Measurements from ENCODE around the gene BOK. TPM values are rescaled to one million over a fixed set of nuclear protein-coding genes. Genes with fewer than 3 reads are reported as not detected.

Gene BOK
- total RNA-seq, 1 experiment from 2014 or later: 30.2 TPM

DNA sequence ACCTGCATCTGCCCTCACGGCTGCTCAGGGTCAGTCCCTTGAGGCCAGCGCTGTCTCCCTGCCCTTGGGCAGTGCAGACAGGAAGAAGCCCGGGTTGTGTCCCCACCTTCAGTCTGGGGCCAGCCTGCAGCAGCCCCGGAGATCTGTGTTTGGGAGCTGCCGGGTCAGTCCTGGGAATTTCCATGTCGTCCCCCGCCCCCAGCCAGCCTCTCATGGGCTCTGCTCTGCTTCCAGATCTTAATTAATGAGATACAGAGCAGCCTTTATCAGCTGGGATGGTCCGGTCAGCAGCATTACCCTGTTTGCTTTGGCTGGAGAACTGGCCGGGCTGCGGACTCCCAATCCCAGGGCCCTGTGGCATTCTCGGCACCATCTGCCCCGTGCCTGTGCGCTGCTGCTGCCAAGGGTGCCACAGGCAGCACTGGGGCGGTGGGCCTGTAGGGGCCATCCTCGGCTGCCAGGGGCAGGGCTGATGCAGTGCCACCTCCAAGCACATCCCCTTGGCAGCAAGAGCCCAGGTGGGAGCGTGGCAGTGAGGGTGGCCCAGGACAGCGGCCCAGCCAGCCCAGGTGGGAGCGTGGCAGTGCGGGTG is 2.4 kb downstream of the BOK start:
- no peak overlapping the region for H3K9ac ChIP-seq (ENCODE audit: low read length)
- TF ChIP-seq, protein P1, sequence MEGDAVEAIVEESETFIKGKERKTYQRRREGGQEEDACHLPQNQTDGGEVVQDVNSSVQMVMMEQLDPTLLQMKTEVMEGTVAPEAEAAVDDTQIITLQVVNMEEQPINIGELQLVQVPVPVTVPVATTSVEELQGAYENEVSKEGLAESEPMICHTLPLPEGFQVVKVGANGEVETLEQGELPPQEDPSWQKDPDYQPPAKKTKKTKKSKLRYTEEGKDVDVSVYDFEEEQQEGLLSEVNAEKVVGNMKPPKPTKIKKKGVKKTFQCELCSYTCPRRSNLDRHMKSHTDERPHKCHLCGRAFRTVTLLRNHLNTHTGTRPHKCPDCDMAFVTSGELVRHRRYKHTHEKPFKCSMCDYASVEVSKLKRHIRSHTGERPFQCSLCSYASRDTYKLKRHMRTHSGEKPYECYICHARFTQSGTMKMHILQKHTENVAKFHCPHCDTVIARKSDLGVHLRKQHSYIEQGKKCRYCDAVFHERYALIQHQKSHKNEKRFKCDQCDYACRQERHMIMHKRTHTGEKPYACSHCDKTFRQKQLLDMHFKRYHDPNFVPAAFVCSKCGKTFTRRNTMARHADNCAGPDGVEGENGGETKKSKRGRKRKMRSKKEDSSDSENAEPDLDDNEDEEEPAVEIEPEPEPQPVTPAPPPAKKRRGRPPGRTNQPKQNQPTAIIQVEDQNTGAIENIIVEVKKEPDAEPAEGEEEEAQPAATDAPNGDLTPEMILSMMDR (conservative IDR thresholded peaks at IDR 0.05; ENCODE audit: low read depth, low read length): no peak
- TF ChIP-seq EZH2phosphoT487 (IDR thresholded peaks at IDR 0.05; ENCODE audit: borderline replicate concordance, low read length) (no peak), EZH2 (IDR thresholded peaks at IDR 0.05; ENCODE audit: low read length, unreplicated experiment) (no peak)
- DNase-seq (no peak), ATAC-seq (no peak)
- peaks cover 45% of the 10 kb centered on the region for H3K4me1 ChIP-seq (ENCODE audit: insufficient read depth, low read length)
- H3K4me2 ChIP-seq (ENCODE audit: low read length): peak overlapping the region; percentile 99
- H3K79me2 ChIP-seq (ENCODE audit: low read length): peaks cover 42% of the 10 kb centered on the region
- H3K9me2 ChIP-seq (replicated peaks; ENCODE audit: low read length): no peaks in the 10 kb centered on the region
- H3K9me3 ChIP-seq (ENCODE audit: low read length): no peaks in the 10 kb centered on the region
- POLR2A ChIA-PET (ENCODE audit: unreplicated experiment): no interaction called here
- H4K20me1 ChIP-seq (ENCODE audit: low read length): no peaks in the 10 kb centered on the region
- no peaks in the 10 kb centered on the region for H3F3A ChIP-seq (ENCODE audit: low read length, unreplicated experiment)
- BruUV-seq (replicated peaks): no TSS peak
- CTCF ChIA-PET: no interaction called here
- no peak overlapping the region for H2AFZ ChIP-seq (ENCODE audit: low read length)
- H3K27ac ChIP-seq (ENCODE audit: low read length): no peak overlapping the region
- intact Hi-C loops (cut with micrococcal nuclease): no loop called here
- H3K36me3 ChIP-seq (ENCODE audit: low read depth, low read length): no peaks in the 10 kb centered on the region
- peak overlapping the region; percentile 91 for H3K4me3 ChIP-seq (ENCODE audit: low read length)
- H3K27me3 ChIP-seq (ENCODE audit: low read length): no peaks in the 10 kb centered on the region

DNA sequence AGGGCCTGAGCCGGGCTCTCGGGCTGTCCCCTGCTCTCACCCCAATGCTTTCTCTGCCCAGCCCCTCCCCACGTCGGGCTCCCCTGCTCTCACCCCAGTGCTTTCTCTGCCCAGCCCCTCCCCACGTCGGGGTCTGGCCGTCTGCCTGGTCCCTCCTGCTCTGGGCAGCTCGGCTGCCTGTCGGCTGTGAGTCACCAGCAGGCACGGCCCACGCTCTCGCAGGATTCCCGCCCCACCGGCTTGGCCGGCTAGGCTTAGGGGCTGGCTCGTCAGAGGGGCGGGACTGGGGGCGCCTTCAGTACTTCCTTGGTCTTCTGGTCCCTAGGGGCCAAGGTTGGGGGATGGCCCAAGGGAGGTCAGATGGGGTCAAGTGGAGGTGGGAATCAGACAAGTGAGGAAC is 3.3 kb downstream of the BOK start:
- Histone ChIP-seq H3K4me3 (ENCODE audit: low read length) (peak overlapping the region; percentile 38), H3K4me1 (ENCODE audit: insufficient read depth, low read length) (peaks cover 43% of the 10 kb centered on the region), H3F3A (ENCODE audit: low read length, unreplicated experiment) (no peaks in the 10 kb centered on the region), H3K9me2 (replicated peaks; ENCODE audit: low read length) (no peaks in the 10 kb centered on the region), H3K4me2 (ENCODE audit: low read length) (peak overlapping the region; percentile 67), H3K9ac (ENCODE audit: low read length) (no peak overlapping the region), H3K9me3 (ENCODE audit: low read length) (no peaks in the 10 kb centered on the region), H3K36me3 (ENCODE audit: low read depth, low read length) (no peaks in the 10 kb centered on the region), H3K79me2 (ENCODE audit: low read length) (peaks cover 42% of the 10 kb centered on the region), H2AFZ (ENCODE audit: low read length) (no peak overlapping the region), H3K27ac (ENCODE audit: low read length) (peak overlapping the region; percentile 39), H4K20me1 (ENCODE audit: low read length) (no peaks in the 10 kb centered on the region), H3K27me3 (ENCODE audit: low read length) (no peaks in the 10 kb centered on the region)
- intact Hi-C loops (cut with micrococcal nuclease): no loop called here
- ATAC-seq (peak; percentile 66), DNase-seq (peak; percentile 89)
- BruUV-seq (replicated peaks): no TSS peak
- no peak for TF ChIP-seq EZH2 (IDR thresholded peaks at IDR 0.05; ENCODE audit: low read length, unreplicated experiment)
- no peak for TF ChIP-seq EZH2phosphoT487 (IDR thresholded peaks at IDR 0.05; ENCODE audit: borderline replicate concordance, low read length)
- TF ChIP-seq, protein P1 (conservative IDR thresholded peaks at IDR 0.05; ENCODE audit: low read depth, low read length): no peak
- ChIA-PET CTCF (no interaction called here), POLR2A (ENCODE audit: unreplicated experiment) (no interaction called here)

DNA sequence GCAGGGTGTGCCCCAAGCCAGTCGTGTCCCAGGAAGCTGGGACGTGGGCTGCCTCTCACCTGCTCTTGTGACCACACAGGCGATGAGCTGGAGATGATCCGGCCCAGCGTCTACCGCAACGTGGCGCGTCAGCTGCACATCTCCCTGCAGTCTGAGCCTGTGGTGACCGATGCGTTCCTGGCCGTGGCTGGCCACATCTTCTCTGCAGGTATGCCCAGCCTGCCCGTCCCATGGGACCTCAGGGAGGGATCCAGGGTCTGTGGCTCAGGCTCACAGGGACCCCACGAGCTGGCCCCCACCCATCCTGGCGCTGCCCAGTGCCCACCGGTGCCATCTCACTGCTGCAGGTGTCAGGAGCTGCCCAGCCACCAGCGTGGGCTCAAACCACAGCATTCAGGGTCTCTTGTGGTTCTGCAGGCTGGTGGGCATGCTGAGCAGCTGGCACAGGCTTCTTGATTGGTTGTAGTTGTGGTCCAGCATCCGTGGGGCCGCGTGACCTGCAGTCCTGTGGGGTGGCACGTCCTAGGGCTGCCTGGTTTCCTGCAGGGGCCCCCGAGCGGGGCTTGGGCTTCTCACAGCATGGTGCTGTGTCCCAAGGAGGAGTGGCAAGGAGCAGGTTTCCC is 3.8 kb downstream of the BOK start:
- CTCF ChIA-PET: no interaction called here

More for the DNA sequence above, 3.8 kb downstream of the BOK start:
- Histone ChIP-seq H3F3A (ENCODE audit: low read length, unreplicated experiment) (no peaks in the 10 kb centered on the region), H2AFZ (ENCODE audit: low read length) (no peak overlapping the region), H3K9ac (ENCODE audit: low read length) (no peak overlapping the region), H3K36me3 (ENCODE audit: low read depth, low read length) (no peaks in the 10 kb centered on the region), H3K27me3 (ENCODE audit: low read length) (no peaks in the 10 kb centered on the region), H3K4me3 (ENCODE audit: low read length) (peak overlapping the region; percentile 38), H3K4me2 (ENCODE audit: low read length) (peak overlapping the region; percentile 67), H3K27ac (ENCODE audit: low read length) (peak overlapping the region; percentile 39), H3K4me1 (ENCODE audit: insufficient read depth, low read length) (peaks cover 42% of the 10 kb centered on the region), H3K9me3 (ENCODE audit: low read length) (no peaks in the 10 kb centered on the region), H4K20me1 (ENCODE audit: low read length) (no peaks in the 10 kb centered on the region), H3K9me2 (replicated peaks; ENCODE audit: low read length) (no peaks in the 10 kb centered on the region), H3K79me2 (ENCODE audit: low read length) (peaks cover 42% of the 10 kb centered on the region)
- DNase-seq: peak; percentile 68
- intact Hi-C loops (cut with micrococcal nuclease): no loop called here
- TF ChIP-seq EZH2phosphoT487 (IDR thresholded peaks at IDR 0.05; ENCODE audit: borderline replicate concordance, low read length): no peak
- no TSS peak for BruUV-seq (replicated peaks)
- POLR2A ChIA-PET (ENCODE audit: unreplicated experiment): no interaction called here
- ATAC-seq: no peak

All from PC-3 (cell line).